SK-N-SH treated with all-trans-retinoic acid at 6 μM for 48 hours (cell line): Measurements from ENCODE around the gene ZNRF4.
"Not testable (repeated sequence)": the region's sequence is repeated elsewhere in the genome, so short reads cannot be mapped to it uniquely, and the experiment has no call there.

Experiments
- ATAC-seq: fragments of 200-7000 bp; cut with Tn5 transposase; 3 replicates; pipeline ENCODE4 v1.9.1; 2020; ENCODE audit warnings: mild to moderate bottlenecking, moderate library complexity
- ARNTL ChIP-seq: fragments of 450-650 bp; formaldehyde crosslinking; IDR thresholded peaks from 2 replicates; pipeline ENCODE4 v1.5.0; 2020; ENCODE audit warnings: low read depth, mild to moderate bottlenecking, moderate library complexity, borderline replicate concordance
- BACH2 ChIP-seq: fragments of 250-450 bp; sonication (Bioruptor Pico); IDR thresholded peaks from 2 replicates; pipeline ENCODE4 v1.9.0; 2021; ENCODE audit warnings: mild to moderate bottlenecking, borderline replicate concordance
- CREB5 ChIP-seq: fragments of 250-450 bp; sonication (Bioruptor Pico); IDR thresholded peaks from 2 replicates; pipeline ENCODE4 v1.5.1; 2020; ENCODE audit warnings: low read depth, mild to moderate bottlenecking, moderate library complexity
- CSDC2 ChIP-seq: fragments of 250-450 bp; sonication (Bioruptor Pico); IDR thresholded peaks from 2 replicates; pipeline ENCODE4 v1.5.0; 2020; ENCODE audit warnings: mild to moderate bottlenecking, moderate library complexity
- CSRNP3 ChIP-seq: fragments of 250-450 bp; sonication (Bioruptor Pico); IDR thresholded peaks from 2 replicates; pipeline ENCODE4 v1.5.1; 2021; ENCODE audit warnings: mild to moderate bottlenecking, moderate library complexity
- ESRRG ChIP-seq: fragments of 250-450 bp; sonication (Bioruptor Pico); IDR thresholded peaks from 2 replicates; pipeline ENCODE4 v1.6.1; 2021; ENCODE audit warnings: mild to moderate bottlenecking
- GLIS3 ChIP-seq: fragments of 250-450 bp; sonication (Bioruptor Pico); IDR thresholded peaks from 2 replicates; pipeline ENCODE4 v1.5.0; 2020; ENCODE audit warnings: mild to moderate bottlenecking, moderate library complexity
- OSR1 ChIP-seq: fragments of 250-450 bp; sonication (Bioruptor Pico); IDR thresholded peaks from 2 replicates; pipeline ENCODE4 v1.8.0; 2022; ENCODE audit warnings: moderate library complexity, mild to moderate bottlenecking, inconsistent platforms
- PATZ1 ChIP-seq: fragments of 250-450 bp; sonication (Bioruptor Pico); IDR thresholded peaks from 2 replicates; pipeline ENCODE4 v1.8.0; 2020; ENCODE audit warnings: mild to moderate bottlenecking, moderate library complexity, borderline replicate concordance
- POU6F1 ChIP-seq: fragments of 250-450 bp; sonication (Bioruptor Pico); IDR thresholded peaks from 2 replicates; pipeline ENCODE4 v1.8.0; 2021; ENCODE audit warnings: low read depth, mild to moderate bottlenecking, moderate library complexity, borderline replicate concordance
- RARB ChIP-seq: fragments of 250-450 bp; sonication (Bioruptor Pico); IDR thresholded peaks from 2 replicates; pipeline ENCODE4 v1.8.0; 2021; ENCODE audit warnings: mild to moderate bottlenecking, moderate library complexity
- SNAI2 ChIP-seq: fragments of 250-450 bp; sonication (Bioruptor Pico); IDR thresholded peaks from 2 replicates; pipeline ENCODE4 v1.5.0; 2020; ENCODE audit warnings: mild to moderate bottlenecking, moderate library complexity
- TCF4 ChIP-seq: fragments of 250-450 bp; sonication (Bioruptor Pico); IDR thresholded peaks from 2 replicates; pipeline ENCODE4 v1.8.0; 2021; ENCODE audit warnings: mild to moderate bottlenecking, moderate library complexity, borderline replicate concordance
- TOX ChIP-seq: fragments of 250-450 bp; sonication (Bioruptor Pico); IDR thresholded peaks from 2 replicates; pipeline ENCODE4 v1.8.0; 2021; ENCODE audit warnings: mild to moderate bottlenecking, moderate library complexity, borderline replicate concordance
- TSHZ2 ChIP-seq: fragments of 250-450 bp; sonication (Bioruptor Pico); IDR thresholded peaks from 2 replicates; pipeline ENCODE4 v1.5.0; 2020; ENCODE audit warnings: mild to moderate bottlenecking, moderate library complexity
- ZC3H10 ChIP-seq: fragments of 250-450 bp; sonication (Bioruptor Pico); IDR thresholded peaks from 2 replicates; pipeline ENCODE4 v1.5.1; 2021; ENCODE audit warnings: mild to moderate bottlenecking, moderate library complexity
- ZFP3 ChIP-seq: fragments of 250-450 bp; sonication (Bioruptor Pico); IDR thresholded peaks from 2 replicates; pipeline ENCODE4 v1.5.0; 2020; ENCODE audit warnings: mild to moderate bottlenecking, moderate library complexity
- ZFP30 ChIP-seq: fragments of 450-650 bp; formaldehyde crosslinking; IDR thresholded peaks from 2 replicates; pipeline ENCODE4 v1.5.0; 2022; ENCODE audit warnings: mild to moderate bottlenecking, moderate library complexity
- ZNF565 ChIP-seq: fragments of 450-650 bp; formaldehyde crosslinking; conservative IDR thresholded peaks from 2 replicates; pipeline ENCODE4 v1.5.0; 2020; ENCODE audit warnings: low read depth, mild to moderate bottlenecking, moderate library complexity
- ZNF70 ChIP-seq: fragments of 450-650 bp; formaldehyde crosslinking; IDR thresholded peaks from 2 replicates; pipeline ENCODE4 v1.5.0; 2020; ENCODE audit warnings: mild to moderate bottlenecking, moderate library complexity
- ZNF8 ChIP-seq: fragments of 450-650 bp; formaldehyde crosslinking; IDR thresholded peaks from 2 replicates; pipeline ENCODE4 v1.5.0; 2020; ENCODE audit warnings: mild to moderate bottlenecking, moderate library complexity

Gene ZNRF4

GRCh38 chr19:5436106-5436947, 18.9 kb upstream of the ZNRF4 start:
- peak; percentile 92 for ATAC-seq
- TF ChIP-seq ZNF8 (CRISPR knock-in tag) (no peak), ZC3H10 (CRISPR knock-in tag) (no peak), TCF4 (CRISPR knock-in tag) (no peak), ZNF70 (CRISPR knock-in tag) (no peak), GLIS3 (no peak), CSRNP3 (CRISPR knock-in tag) (no peak), ESRRG (CRISPR knock-in tag) (no peak), RARB (CRISPR knock-in tag) (no peak), CSDC2 (CRISPR knock-in tag) (no peak), CREB5 (CRISPR knock-in tag) (no peak), SNAI2 (no peak)

GRCh38 chr19:5436948-5437306, 18.3 kb upstream of the ZNRF4 start:
- ATAC-seq: no peak; the same call in 2 of the 3 replicates
- no peak for TF ChIP-seq CSRNP3 (CRISPR knock-in tag)
- TF ChIP-seq TSHZ2 (CRISPR knock-in tag): no peak
- no peak for TF ChIP-seq POU6F1
- TF ChIP-seq TCF4 (CRISPR knock-in tag): no peak
- TF ChIP-seq RARB (CRISPR knock-in tag): no peak
- no peak for TF ChIP-seq SNAI2
- no peak for TF ChIP-seq ZC3H10 (CRISPR knock-in tag)
- no peak for TF ChIP-seq ARNTL (CRISPR knock-in tag)
- TF ChIP-seq BACH2 (CRISPR knock-in tag): no peak
- TF ChIP-seq ZNF70 (CRISPR knock-in tag): no peak
- TF ChIP-seq ESRRG (CRISPR knock-in tag): no peak
- no peak for TF ChIP-seq PATZ1 (CRISPR knock-in tag)
- no peak for TF ChIP-seq TOX
- no peak for TF ChIP-seq ZFP3 (CRISPR knock-in tag)
- no peak for TF ChIP-seq OSR1 (CRISPR knock-in tag)
- no peak for TF ChIP-seq ZNF8 (CRISPR knock-in tag)
- TF ChIP-seq ZFP30: no peak
- TF ChIP-seq ZNF565 (CRISPR knock-in tag): no peak
- no peak for TF ChIP-seq GLIS3

GRCh38 chr19:5438756-5439155, 16.5 kb upstream of the ZNRF4 start:
- not testable (repeated sequence) for ATAC-seq
